HL-60 (cell line): ENCODE measurements around the gene CENPM.
A peak's percentile ranks its signal among the peaks of the same experiment; 100 is the strongest.

ENCODE experiments used
- DNase-seq, 2 experiments: peaks; one replicate each; pipeline ENCODE4 v3.0.0-alpha.2; 2010 to 2020; ENCODE audit warnings: low read depth in 1 of 2, low spot score in 1 of 2
- H3K27ac ChIP-seq: fragments of 250-450 bp; sonication (Bioruptor Pico); replicated peaks from 2 replicates; pipeline ENCODE4 v1.5.1; 2020; ENCODE audit warnings: mild to moderate bottlenecking, moderate library complexity
- H3K27me3 ChIP-seq: fragments of 250-450 bp; sonication (Bioruptor Pico); 2 replicates; pipeline ENCODE4 v1.5.1; 2021; ENCODE audit warnings: mild to moderate bottlenecking, moderate library complexity; ENCODE audit not compliant: insufficient read depth, poor library complexity, severe bottlenecking
- H3K4me3 ChIP-seq: replicated peaks from 2 replicates; pipeline ENCODE4 v1.5.1; 2011; ENCODE audit warnings: mild to moderate bottlenecking, control low read depth, low read length; ENCODE audit not compliant: insufficient read depth
- CTCF ChIP-seq: IDR thresholded peaks from one replicate; pipeline ENCODE4 v1.5.1; 2011; ENCODE audit warnings: low read length, control low read depth, inconsistent platforms; ENCODE audit not compliant: insufficient read depth
- GABPA ChIP-seq: IDR thresholded peaks from 2 replicates; pipeline ENCODE4 v1.6.1; 2012; ENCODE audit warnings: low read depth
- POLR2AphosphoS5 ChIP-seq: IDR thresholded peaks from 2 replicates; pipeline ENCODE4 v1.6.1; 2012; ENCODE audit warnings: low read depth
- REST ChIP-seq: IDR thresholded peaks from 2 replicates; pipeline ENCODE4 v1.6.1; 2012; ENCODE audit warnings: low read depth; ENCODE audit not compliant: insufficient replicate concordance
- SPI1 ChIP-seq: IDR thresholded peaks from 2 replicates; pipeline ENCODE4 v1.6.1; 2012; ENCODE audit warnings: low read depth, mild to moderate bottlenecking, borderline replicate concordance

Gene CENPM

GRCh38 chr22:41948142-41948541, 1.2 kb upstream of the CENPM start:
- Histone ChIP-seq H3K27ac (no peak overlapping the region), H3K4me3 (no peak overlapping the region), H3K27me3 (no peaks in the 10 kb centered on the region)
- TF ChIP-seq CTCF: no peak
- no peak for TF ChIP-seq SPI1
- no peak for DNase-seq

- DNase-seq: no peak
- Histone ChIP-seq H3K4me3 (peak overlapping the region; percentile 72), H3K27ac (peak overlapping the region; percentile 89)
Measured at GRCh38 chr22:41947424-41948080, 600 bp upstream of the CENPM start.

GRCh38 chr22:41943661-41944209, 3.2 kb downstream of the CENPM start:
- peak; percentile 66; the same call in 1 of the 2 replicates for TF ChIP-seq SPI1
- no peak for TF ChIP-seq GABPA
- no peak overlapping the region for H3K4me3 ChIP-seq
- no peak overlapping the region for H3K27ac ChIP-seq
- H3K27me3 ChIP-seq: no peaks in the 10 kb centered on the region
- no peak for DNase-seq

More at GRCh38 chr22:41947424-41948080, 600 bp upstream of the CENPM start:
- H3K27me3 ChIP-seq: no peaks in the 10 kb centered on the region
- TF ChIP-seq POLR2AphosphoS5: no peak
- no peak for TF ChIP-seq GABPA
- no peak for TF ChIP-seq REST
- no peak for TF ChIP-seq SPI1
- TF ChIP-seq CTCF: no peak

- no peaks in the 10 kb centered on the region for H3K27me3 ChIP-seq
- H3K4me3 ChIP-seq: no peak overlapping the region
- no peak overlapping the region for H3K27ac ChIP-seq
- DNase-seq: peak; percentile 65 to 72
- no peak for TF ChIP-seq REST
- TF ChIP-seq CTCF: peak; percentile 85
Measured at GRCh38 chr22:41940832-41941765, 5.9 kb downstream of the CENPM start.
